ENCODE data around the gene KRTAP4-8.
"Not testable (repeated sequence)": the region's sequence is repeated elsewhere in the genome, so short reads cannot be mapped to it uniquely, and the experiment has no call there.

KRTAP4-8 gene

DNA sequence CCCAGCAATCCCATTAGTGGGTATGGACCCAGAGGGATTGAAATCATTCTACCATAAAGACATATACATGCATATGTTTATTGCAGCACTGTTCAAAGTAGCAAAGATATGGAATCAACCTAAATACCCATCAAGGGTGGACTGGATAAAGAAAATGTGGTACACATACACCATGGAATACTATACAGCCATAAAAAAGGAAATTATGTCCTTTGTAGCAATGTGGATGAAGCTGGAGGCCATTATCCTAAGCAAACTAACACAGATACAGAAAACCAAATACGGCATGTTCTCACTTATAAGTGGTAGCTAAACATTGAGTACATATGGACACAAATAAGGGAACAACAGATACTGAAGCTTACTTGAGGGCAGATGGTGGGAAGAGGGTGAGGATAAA, 40.4 kb downstream of the KRTAP4-8 start:
- no peak for TF ChIP-seq EZH2 (IDR thresholded peaks at IDR 0.05; ENCODE audit: borderline replicate concordance, low read depth, low read length, severe bottlenecking)
- TF ChIP-seq, protein P1, sequence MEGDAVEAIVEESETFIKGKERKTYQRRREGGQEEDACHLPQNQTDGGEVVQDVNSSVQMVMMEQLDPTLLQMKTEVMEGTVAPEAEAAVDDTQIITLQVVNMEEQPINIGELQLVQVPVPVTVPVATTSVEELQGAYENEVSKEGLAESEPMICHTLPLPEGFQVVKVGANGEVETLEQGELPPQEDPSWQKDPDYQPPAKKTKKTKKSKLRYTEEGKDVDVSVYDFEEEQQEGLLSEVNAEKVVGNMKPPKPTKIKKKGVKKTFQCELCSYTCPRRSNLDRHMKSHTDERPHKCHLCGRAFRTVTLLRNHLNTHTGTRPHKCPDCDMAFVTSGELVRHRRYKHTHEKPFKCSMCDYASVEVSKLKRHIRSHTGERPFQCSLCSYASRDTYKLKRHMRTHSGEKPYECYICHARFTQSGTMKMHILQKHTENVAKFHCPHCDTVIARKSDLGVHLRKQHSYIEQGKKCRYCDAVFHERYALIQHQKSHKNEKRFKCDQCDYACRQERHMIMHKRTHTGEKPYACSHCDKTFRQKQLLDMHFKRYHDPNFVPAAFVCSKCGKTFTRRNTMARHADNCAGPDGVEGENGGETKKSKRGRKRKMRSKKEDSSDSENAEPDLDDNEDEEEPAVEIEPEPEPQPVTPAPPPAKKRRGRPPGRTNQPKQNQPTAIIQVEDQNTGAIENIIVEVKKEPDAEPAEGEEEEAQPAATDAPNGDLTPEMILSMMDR (IDR thresholded peaks at IDR 0.05; ENCODE audit: borderline replicate concordance, extremely low read depth, low read length, poor library complexity, severe bottlenecking), result no peak
- Histone ChIP-seq H3K36me3 (ENCODE audit: insufficient read depth, low read length) (no peaks in the 10 kb centered on the region), H3K4me1 (ENCODE audit: insufficient read depth, low read length) (no peaks in the 10 kb centered on the region), H3K9me3 (ENCODE audit: insufficient read depth, low read length, severe bottlenecking) (no peaks in the 10 kb centered on the region), H2AFZ (ENCODE audit: low read depth, low read length) (no peak overlapping the region), H3K4me3 (ENCODE audit: low read depth in 1 of 2, low read length in 2 of 2) (no peak overlapping the region), H3K27me3 (ENCODE audit: insufficient read depth, low read length, poor library complexity) (peaks cover 3% of the 10 kb centered on the region), H3K27ac (ENCODE audit: low read length) (no peak overlapping the region), H4K20me1 (ENCODE audit: insufficient read depth, low read length) (no peaks in the 10 kb centered on the region), H3K4me2 (ENCODE audit: insufficient read depth, low read length) (no peak overlapping the region), H3K9ac (ENCODE audit: low read depth, low read length) (no peak overlapping the region), H3K79me2 (ENCODE audit: insufficient read depth, low read length) (no peaks in the 10 kb centered on the region)
- DNase-seq, result no peak
- ATAC-seq (ENCODE audit: insufficient read depth, low read depth), result no peak

DNA sequence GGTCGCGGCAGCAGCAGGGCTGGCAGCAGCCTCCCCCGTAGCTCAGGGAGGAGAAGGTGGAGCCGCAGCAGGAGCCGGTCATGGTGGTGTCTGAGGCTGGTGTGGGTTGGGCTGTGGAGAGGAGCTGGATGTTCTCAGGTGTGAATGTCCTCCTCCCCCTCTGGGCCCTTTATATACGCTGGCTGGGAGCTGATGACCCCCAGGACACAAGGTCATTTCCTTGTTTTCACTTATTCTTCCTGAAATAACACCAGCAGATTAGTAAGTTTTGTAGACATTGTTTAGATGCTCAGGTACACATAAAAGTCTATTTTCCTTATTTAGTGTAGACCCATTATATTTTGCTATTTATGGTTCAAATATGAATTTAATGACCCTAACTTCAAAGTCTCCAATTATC, 42.8 kb downstream of the KRTAP4-8 start, which contains the start of gene KRTAP2-2:
Gene KRTAP2-2, minus strand, starts transcription at position 101 of the 400 bp plus-strand sequence. Its CDS starts 19 bp downstream, at position 82.
- not testable (repeated sequence) for H3K4me1 ChIP-seq (ENCODE audit: insufficient read depth, low read length); ATAC-seq (ENCODE audit: insufficient read depth, low read depth); H3K9me3 ChIP-seq (ENCODE audit: insufficient read depth, low read length, severe bottlenecking)

DNA sequence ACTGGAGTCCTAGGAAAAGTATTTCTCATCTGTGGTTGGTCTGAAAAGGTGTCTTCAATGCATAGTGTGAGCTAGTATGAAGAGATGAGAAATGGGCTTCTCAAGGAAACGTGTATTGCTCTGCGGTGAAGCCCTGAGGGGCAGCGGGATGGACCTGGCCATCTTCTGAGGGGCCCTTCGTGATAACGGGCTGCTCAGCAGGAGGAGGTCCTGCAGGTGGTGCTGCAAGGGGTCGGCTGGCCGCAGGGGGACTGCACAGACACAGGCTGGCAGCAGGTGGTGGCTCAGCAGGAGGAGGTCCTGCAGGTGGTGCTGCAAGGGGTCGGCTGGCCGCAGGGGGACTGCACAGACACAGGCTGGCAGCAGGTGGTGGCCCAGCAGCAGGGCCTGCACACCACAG, 43.4 kb downstream of the KRTAP4-8 start:
- DNase-seq; H3K27me3 ChIP-seq (ENCODE audit: insufficient read depth, low read length, poor library complexity); H3K79me2 ChIP-seq (ENCODE audit: insufficient read depth, low read length); H3K36me3 ChIP-seq (ENCODE audit: insufficient read depth, low read length); H3K9me3 ChIP-seq (ENCODE audit: insufficient read depth, low read length, severe bottlenecking); H3K27ac ChIP-seq (ENCODE audit: low read length); H4K20me1 ChIP-seq (ENCODE audit: insufficient read depth, low read length); ATAC-seq (ENCODE audit: insufficient read depth, low read depth); H3K4me2 ChIP-seq (ENCODE audit: insufficient read depth, low read length); H2AFZ ChIP-seq (ENCODE audit: low read depth, low read length); H3K4me3 ChIP-seq (ENCODE audit: low read depth in 1 of 2, low read length in 2 of 2); H3K4me1 ChIP-seq (ENCODE audit: insufficient read depth, low read length); H3K9ac ChIP-seq (ENCODE audit: low read depth, low read length): not testable (repeated sequence)

More for the DNA sequence above, 42.8 kb downstream of the KRTAP4-8 start, which contains the start of gene KRTAP2-2:
- H3K27ac ChIP-seq (ENCODE audit: low read length); H3K4me3 ChIP-seq (ENCODE audit: low read depth in 1 of 2, low read length in 2 of 2); DNase-seq; H2AFZ ChIP-seq (ENCODE audit: low read depth, low read length); H3K79me2 ChIP-seq (ENCODE audit: insufficient read depth, low read length); H4K20me1 ChIP-seq (ENCODE audit: insufficient read depth, low read length); H3K36me3 ChIP-seq (ENCODE audit: insufficient read depth, low read length); H3K9ac ChIP-seq (ENCODE audit: low read depth, low read length); H3K4me2 ChIP-seq (ENCODE audit: insufficient read depth, low read length); H3K27me3 ChIP-seq (ENCODE audit: insufficient read depth, low read length, poor library complexity): not testable (repeated sequence)

DNA sequence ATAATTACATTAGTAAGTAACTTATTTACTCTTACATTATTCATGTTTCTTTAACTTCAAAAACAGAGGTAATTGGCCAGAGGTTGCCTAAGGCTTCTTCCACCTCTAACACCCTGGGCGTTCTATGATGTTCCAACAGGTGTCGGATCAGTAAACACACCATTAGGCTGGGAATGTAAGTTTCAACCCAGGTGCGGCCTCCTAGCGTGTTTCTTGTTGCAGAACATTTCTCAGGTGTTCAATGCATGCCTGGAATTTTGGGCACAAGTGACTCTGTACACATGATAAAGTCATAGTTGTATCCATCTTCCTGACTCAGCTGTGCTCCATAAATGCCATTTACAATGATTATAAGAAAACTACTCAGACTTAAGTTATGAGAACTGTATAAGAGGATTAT, 43.9 kb downstream of the KRTAP4-8 start:
- Histone ChIP-seq H3K36me3 (ENCODE audit: insufficient read depth, low read length) (no peaks in the 10 kb centered on the region), H3K79me2 (ENCODE audit: insufficient read depth, low read length) (no peaks in the 10 kb centered on the region), H2AFZ (ENCODE audit: low read depth, low read length) (no peak overlapping the region), H3K4me3 (ENCODE audit: low read depth in 1 of 2, low read length in 2 of 2) (no peak overlapping the region), H3K9me3 (ENCODE audit: insufficient read depth, low read length, severe bottlenecking) (no peaks in the 10 kb centered on the region), H3K27me3 (ENCODE audit: insufficient read depth, low read length, poor library complexity) (peaks cover 8% of the 10 kb centered on the region), H3K4me1 (ENCODE audit: insufficient read depth, low read length) (no peaks in the 10 kb centered on the region), H3K27ac (ENCODE audit: low read length) (no peak overlapping the region), H3K4me2 (ENCODE audit: insufficient read depth, low read length) (no peak overlapping the region), H3K9ac (ENCODE audit: low read depth, low read length) (no peak overlapping the region), H4K20me1 (ENCODE audit: insufficient read depth, low read length) (no peaks in the 10 kb centered on the region)
- ATAC-seq (ENCODE audit: insufficient read depth, low read depth) (no peak), DNase-seq (no peak)
- no peak for TF ChIP-seq EZH2 (IDR thresholded peaks at IDR 0.05; ENCODE audit: borderline replicate concordance, low read depth, low read length, severe bottlenecking)
- TF ChIP-seq, protein P1 (IDR thresholded peaks at IDR 0.05; ENCODE audit: borderline replicate concordance, extremely low read depth, low read length, poor library complexity, severe bottlenecking), result no peak
